Progenitor cell of endocrine pancreas (in vitro differentiated cells): ENCODE data around the gene GJD4. TPM values are rescaled to one million over a fixed set of nuclear protein-coding genes. Genes with fewer than 3 reads are reported as not detected.

ENCODE experiments used
- DNase-seq: peaks from one replicate; pipeline ENCODE4 v3.0.0; 2021; ENCODE audit warnings: low spot score; ENCODE audit not compliant: unreplicated experiment
- H3K27ac Mint-ChIP-seq: 2 replicates; pipeline ENCODE4 v1.8.0; 2021; ENCODE audit warnings: mild to moderate bottlenecking, moderate library complexity, mixed read lengths
- H3K27me3 Mint-ChIP-seq: 2 replicates; pipeline ENCODE4 v1.8.0; 2021; ENCODE audit warnings: mixed read lengths
- H3K36me3 Mint-ChIP-seq: 2 replicates; pipeline ENCODE4 v1.8.0; 2022; ENCODE audit warnings: mixed read lengths; ENCODE audit not compliant: insufficient read depth
- H3K4me1 Mint-ChIP-seq: 2 replicates; pipeline ENCODE4 v1.8.0; 2021; ENCODE audit warnings: low read depth, mixed read lengths
- H3K4me3 Mint-ChIP-seq: 2 replicates; pipeline ENCODE4 v1.8.0; 2021; ENCODE audit warnings: low read depth, mild to moderate bottlenecking, moderate library complexity, mixed read lengths
- H3K9me3 Mint-ChIP-seq: 2 replicates; pipeline ENCODE4 v1.8.0; 2021; ENCODE audit warnings: low read depth, mixed read lengths
- total RNA-seq: library from RNA; stranded (reverse); gene quantifications from 2 replicates; pipeline ENCODE4 v1.2.1, GENCODE V29; 2021
- TF ChIP-seq, protein P1 (sequence below): fragments of 200-600 bp; sonication (generic); IDR thresholded peaks from one replicate; pipeline ENCODE4 v1.5.0; 2021; ENCODE audit warnings: antibody characterized with exemption, mild to moderate bottlenecking; ENCODE audit not compliant: unreplicated experiment

GJD4 gene
- total RNA-seq, 1 donor from 2014 or later, result 0.24 TPM

DNA sequence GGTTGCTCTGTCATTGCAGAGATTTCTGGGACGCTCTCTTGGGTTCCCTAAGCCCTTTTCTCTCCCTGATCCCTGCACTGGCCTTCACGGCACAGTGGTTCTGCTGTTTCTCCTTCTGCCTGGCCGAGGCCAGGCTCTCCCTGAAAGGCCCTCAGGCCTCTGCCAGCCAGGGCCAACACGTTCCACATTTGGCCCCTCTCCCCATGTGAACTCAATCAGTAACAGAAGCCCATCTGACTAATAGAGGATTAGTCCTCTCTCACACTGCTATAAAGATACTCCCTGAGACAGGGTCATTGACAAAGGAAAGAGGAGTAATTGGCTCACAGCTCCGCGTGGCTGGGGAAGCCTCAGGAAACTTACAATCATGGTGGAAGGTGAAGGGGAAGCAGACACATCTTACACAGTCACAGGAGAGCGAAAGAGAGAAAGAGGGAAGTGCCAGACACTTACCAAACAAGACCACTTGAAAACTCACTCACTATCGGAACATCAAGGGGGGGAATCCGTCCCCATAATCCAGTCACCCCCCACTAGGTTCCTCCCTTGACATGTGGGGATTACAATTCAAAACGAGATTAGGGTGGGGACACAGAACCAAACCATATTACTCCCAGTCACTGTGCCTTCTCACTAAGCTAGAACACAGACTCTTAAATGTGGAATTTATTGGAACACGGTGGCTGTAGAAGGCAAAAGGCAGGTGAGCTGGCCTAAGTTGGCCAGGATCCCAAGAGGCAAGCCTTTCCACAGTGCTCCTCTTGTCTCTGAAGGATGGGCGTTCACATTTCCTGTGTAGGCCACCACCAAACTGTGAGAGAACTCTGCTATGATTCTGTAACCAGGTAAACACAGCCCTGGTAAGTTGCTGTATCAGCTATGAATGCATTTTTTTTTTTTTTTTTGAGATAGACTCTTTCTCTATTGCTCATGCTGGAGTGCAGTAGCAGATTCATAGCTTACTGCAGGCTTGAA is 28.2 kb downstream of the GJD4 start:
- Mint-ChIP-seq H3K4me1 (peaks cover 27% of the 10 kb centered on the region), H3K27ac (no peak overlapping the region), H3K36me3 (no peaks in the 10 kb centered on the region), H3K4me3 (no peak overlapping the region), H3K9me3 (no peaks in the 10 kb centered on the region), H3K27me3 (peaks cover 16% of the 10 kb centered on the region)
- TF ChIP-seq, protein P1, sequence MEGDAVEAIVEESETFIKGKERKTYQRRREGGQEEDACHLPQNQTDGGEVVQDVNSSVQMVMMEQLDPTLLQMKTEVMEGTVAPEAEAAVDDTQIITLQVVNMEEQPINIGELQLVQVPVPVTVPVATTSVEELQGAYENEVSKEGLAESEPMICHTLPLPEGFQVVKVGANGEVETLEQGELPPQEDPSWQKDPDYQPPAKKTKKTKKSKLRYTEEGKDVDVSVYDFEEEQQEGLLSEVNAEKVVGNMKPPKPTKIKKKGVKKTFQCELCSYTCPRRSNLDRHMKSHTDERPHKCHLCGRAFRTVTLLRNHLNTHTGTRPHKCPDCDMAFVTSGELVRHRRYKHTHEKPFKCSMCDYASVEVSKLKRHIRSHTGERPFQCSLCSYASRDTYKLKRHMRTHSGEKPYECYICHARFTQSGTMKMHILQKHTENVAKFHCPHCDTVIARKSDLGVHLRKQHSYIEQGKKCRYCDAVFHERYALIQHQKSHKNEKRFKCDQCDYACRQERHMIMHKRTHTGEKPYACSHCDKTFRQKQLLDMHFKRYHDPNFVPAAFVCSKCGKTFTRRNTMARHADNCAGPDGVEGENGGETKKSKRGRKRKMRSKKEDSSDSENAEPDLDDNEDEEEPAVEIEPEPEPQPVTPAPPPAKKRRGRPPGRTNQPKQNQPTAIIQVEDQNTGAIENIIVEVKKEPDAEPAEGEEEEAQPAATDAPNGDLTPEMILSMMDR, result no peak
- DNase-seq, result no peak

DNA sequence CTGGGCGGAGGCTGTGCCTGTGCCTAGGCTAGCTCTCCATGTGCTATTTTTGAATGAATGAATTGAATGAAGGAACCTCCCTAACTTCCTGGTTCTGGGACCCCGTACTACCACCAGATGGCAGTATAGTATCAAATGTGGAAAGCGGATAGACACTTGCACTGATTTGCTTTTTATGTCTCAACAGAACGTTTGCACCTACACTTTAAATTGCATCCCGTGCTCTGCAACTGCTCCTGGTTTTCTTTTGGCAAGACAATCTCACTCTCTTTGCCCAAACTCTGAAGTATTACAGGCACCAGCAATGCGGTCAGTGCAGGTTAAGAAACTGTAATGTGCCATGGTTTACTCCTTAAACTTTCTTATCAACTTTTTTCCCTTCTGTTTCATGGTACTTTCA is 30.4 kb downstream of the GJD4 start:
- H3K4me1 Mint-ChIP-seq, result peaks cover 34% of the 10 kb centered on the region
- peaks cover 16% of the 10 kb centered on the region for H3K27me3 Mint-ChIP-seq
- no peaks in the 10 kb centered on the region for H3K9me3 Mint-ChIP-seq
- H3K27ac Mint-ChIP-seq, result no peak overlapping the region
- H3K36me3 Mint-ChIP-seq, result peaks cover 1% of the 10 kb centered on the region
- TF ChIP-seq, protein P1, result peak; percentile 97
- DNase-seq, result peak; percentile 48
- H3K4me3 Mint-ChIP-seq, result no peak overlapping the region

DNA sequence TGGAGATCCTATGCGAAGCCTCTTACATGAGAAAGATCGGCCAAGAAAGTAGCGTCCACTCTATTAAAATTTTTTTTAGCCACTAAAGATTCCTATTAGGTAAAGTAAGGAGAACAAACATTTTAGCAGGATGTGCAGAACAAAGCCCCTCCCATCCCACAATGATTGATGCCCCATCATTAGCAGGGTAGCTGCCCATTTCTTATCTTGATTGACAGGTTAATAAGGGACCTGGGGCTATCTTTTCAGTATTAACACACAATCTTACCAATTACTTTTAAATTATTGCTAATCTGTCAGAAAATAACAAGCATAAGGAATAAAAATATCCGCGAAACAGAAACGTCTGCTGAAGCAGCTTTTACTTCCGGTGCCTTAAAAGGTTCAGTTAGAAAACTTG is 31.8 kb downstream of the GJD4 start:
- peaks cover 16% of the 10 kb centered on the region for H3K27me3 Mint-ChIP-seq
- TF ChIP-seq, protein P1, result no peak
- no peak overlapping the region for H3K27ac Mint-ChIP-seq
- H3K4me3 Mint-ChIP-seq, result peak overlapping the region; percentile 63
- H3K4me1 Mint-ChIP-seq, result peaks cover 34% of the 10 kb centered on the region
- H3K9me3 Mint-ChIP-seq, result no peaks in the 10 kb centered on the region
- peaks cover 1% of the 10 kb centered on the region for H3K36me3 Mint-ChIP-seq
- no peak for DNase-seq

DNA sequence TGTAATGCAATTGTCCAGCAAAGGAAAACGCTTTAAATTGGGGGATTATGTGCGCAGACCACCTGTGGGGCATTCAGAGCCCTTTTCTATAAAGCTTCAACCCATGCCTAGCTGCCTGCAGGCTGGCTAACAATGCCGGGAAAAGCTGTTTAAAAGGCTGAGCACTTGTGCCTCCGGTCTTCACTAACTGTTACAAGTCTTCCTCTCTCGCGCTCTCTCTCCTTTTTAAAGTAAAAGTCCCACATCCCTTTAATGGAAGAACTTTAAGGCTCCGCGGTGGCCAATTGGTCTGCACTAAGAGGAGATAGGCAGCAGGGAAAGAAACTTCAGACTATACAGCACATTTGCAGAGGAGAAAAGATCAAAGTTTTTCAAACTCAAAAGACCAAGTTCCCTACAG is 32.3 kb downstream of the GJD4 start:
- Mint-ChIP-seq H3K4me1 (peaks cover 34% of the 10 kb centered on the region), H3K9me3 (no peaks in the 10 kb centered on the region), H3K4me3 (peak overlapping the region; percentile 63), H3K27me3 (peaks cover 16% of the 10 kb centered on the region), H3K36me3 (peaks cover 1% of the 10 kb centered on the region), H3K27ac (no peak overlapping the region)
- no peak for DNase-seq
- TF ChIP-seq, protein P1, result no peak

DNA sequence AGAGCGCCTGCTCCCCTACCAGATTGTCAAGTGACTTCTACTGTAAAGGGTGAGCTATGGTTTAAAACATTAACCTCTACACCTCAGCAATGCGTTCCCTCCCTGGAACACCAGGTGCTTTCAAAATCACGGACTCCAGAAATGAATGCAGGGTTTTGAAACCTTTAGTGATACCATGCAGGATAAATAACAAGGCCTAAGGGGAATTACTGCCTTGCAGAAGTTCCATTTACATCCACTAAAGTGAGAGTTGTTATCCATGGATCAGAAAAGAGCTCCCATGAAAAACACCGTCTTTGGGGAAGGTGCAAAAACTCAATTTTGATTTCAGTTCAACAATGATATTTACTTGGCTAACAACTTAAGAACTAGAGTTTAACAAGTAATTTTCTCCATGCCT is 33.0 kb downstream of the GJD4 start:
- no peaks in the 10 kb centered on the region for H3K9me3 Mint-ChIP-seq
- H3K4me1 Mint-ChIP-seq, result peaks cover 34% of the 10 kb centered on the region
- H3K36me3 Mint-ChIP-seq, result peaks cover 1% of the 10 kb centered on the region
- TF ChIP-seq, protein P1, result peak; percentile 5
- H3K27me3 Mint-ChIP-seq, result peaks cover 13% of the 10 kb centered on the region
- DNase-seq, result no peak
- no peak overlapping the region for H3K27ac Mint-ChIP-seq
- H3K4me3 Mint-ChIP-seq, result peak overlapping the region; percentile 63
